Panc1 (cell line): ENCODE results near the gene PKNOX2.

ENCODE experiments used
- CTCF ChIP-seq: fragments of 450-650 bp; IDR thresholded peaks from 2 replicates; pipeline ENCODE4 v1.5.1; 2017; ENCODE audit warnings: mild to moderate bottlenecking
- POLR2AphosphoS5 ChIP-seq: IDR thresholded peaks from 2 replicates; pipeline ENCODE4 v1.6.1; 2012; ENCODE audit warnings: mild to moderate bottlenecking, low read depth, low read length, moderate library complexity
- REST ChIP-seq, 2 experiments: IDR thresholded peaks; 2 replicates each; pipeline ENCODE4 v1.6.1; 2011 to 2012; ENCODE audit warnings: low read depth in 2 of 2, control low read depth in 1 of 2, low read length in 1 of 2, mild to moderate bottlenecking in 1 of 2, moderate library complexity in 1 of 2; ENCODE audit not compliant: insufficient read depth in 1 of 2
- SIN3A ChIP-seq: IDR thresholded peaks from 2 replicates; pipeline ENCODE4 v1.6.1; 2012; ENCODE audit warnings: low read depth, mild to moderate bottlenecking, low read length, moderate library complexity, borderline replicate concordance; ENCODE audit not compliant: insufficient read depth
- TCF7L2 ChIP-seq: IDR thresholded peaks from 2 replicates; pipeline ENCODE4 v1.6.1; 2011; ENCODE audit warnings: mild to moderate bottlenecking, low read depth, low read length, inconsistent platforms

- TF ChIP-seq CTCF (no peak), REST (IDR thresholded peaks at IDR 0.05; ENCODE audit: insufficient read depth in 1 of 2, low read depth in 2 of 2, low read length in 1 of 2) (no peak), POLR2AphosphoS5 (no peak), SIN3A (no peak), TCF7L2 (no peak)
These were observed 206.9 kb downstream of the PKNOX2 start for GRCh38 chr11:125371431-125371935.
